Keratinocyte (primary cell): ENCODE measurements around the gene TLCD1.

ENCODE experiments used
- EZH2 ChIP-seq: IDR thresholded peaks from one replicate; pipeline ENCODE4 v1.6.1; 2012; ENCODE audit warnings: inconsistent platforms, mild to moderate bottlenecking, low read length, moderate library complexity
- TF ChIP-seq, protein P1 (sequence below), 3 experiments: IDR thresholded peaks in 1 of 3; conservative IDR thresholded peaks in 1 of 3; optimal IDR thresholded peaks in 1 of 3; 2 replicates in 2 of 3; 3 replicates in 1 of 3; pipeline versions ENCODE3 to v1.5.1; 2011; ENCODE audit warnings: low read length in 3 of 3, mild to moderate bottlenecking in 3 of 3, moderate library complexity in 2 of 3, control low read depth in 1 of 3, inconsistent platforms in 1 of 3; ENCODE audit not compliant: insufficient read depth in 2 of 3; ENCODE audit errors: extremely low read depth in 1 of 3

DNA sequence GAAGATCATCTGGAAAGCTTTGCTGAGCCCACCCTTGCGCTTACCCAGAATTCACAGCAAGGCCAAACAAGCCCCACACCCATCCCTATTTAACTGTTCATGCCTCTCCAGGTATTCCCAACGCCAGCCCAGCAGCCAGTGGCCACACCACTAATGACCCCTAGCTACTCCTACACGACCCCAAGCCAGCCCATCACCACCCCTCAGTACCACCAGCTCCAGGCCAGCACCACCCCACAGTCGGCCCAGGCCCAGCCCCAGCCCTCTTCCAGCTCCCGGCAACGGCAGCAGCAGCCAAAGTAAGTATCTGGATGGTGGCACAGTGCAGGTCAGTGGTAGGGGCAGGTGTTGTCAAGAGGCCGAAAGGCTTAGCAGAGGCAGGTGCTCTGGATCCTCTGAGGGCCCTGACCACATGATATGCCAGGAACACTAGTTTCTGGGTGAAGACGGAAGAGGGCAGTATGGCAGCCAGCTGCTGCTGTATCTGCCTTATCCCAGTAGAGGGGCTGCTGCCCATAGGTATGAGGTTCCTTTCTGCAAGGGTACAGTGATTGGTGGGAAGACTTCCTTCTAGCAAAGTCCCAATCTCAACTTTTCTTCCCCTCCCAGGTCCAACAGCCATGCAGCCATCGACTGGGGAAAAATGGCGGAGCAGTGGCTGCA, 25.1 kb downstream of the TLCD1 start:
- TF ChIP-seq EZH2: no peak
- TF ChIP-seq, protein P1, sequence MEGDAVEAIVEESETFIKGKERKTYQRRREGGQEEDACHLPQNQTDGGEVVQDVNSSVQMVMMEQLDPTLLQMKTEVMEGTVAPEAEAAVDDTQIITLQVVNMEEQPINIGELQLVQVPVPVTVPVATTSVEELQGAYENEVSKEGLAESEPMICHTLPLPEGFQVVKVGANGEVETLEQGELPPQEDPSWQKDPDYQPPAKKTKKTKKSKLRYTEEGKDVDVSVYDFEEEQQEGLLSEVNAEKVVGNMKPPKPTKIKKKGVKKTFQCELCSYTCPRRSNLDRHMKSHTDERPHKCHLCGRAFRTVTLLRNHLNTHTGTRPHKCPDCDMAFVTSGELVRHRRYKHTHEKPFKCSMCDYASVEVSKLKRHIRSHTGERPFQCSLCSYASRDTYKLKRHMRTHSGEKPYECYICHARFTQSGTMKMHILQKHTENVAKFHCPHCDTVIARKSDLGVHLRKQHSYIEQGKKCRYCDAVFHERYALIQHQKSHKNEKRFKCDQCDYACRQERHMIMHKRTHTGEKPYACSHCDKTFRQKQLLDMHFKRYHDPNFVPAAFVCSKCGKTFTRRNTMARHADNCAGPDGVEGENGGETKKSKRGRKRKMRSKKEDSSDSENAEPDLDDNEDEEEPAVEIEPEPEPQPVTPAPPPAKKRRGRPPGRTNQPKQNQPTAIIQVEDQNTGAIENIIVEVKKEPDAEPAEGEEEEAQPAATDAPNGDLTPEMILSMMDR (optimal IDR thresholded peaks at IDR 0.05 in 1 of 3, IDR thresholded peaks at IDR 0.05 in 1 of 3, conservative IDR thresholded peaks at IDR 0.05 in 1 of 3; ENCODE audit: extremely low read depth in 1 of 3, insufficient read depth in 2 of 3, low read length in 3 of 3): no peak
